ENCODE measurements around the gene KLRC4. TPM values are rescaled to one million over a fixed set of nuclear protein-coding genes. Genes with fewer than 3 reads are reported as not detected.
"Not testable (repeated sequence)": the region's sequence is repeated elsewhere in the genome, so short reads cannot be mapped to it uniquely, and the experiment has no call there.

KLRC4 gene
- polyA plus RNA-seq, 1 donor from 2014 or later = 8.2 TPM

- no peak overlapping the region for H2AFZ ChIP-seq (ENCODE audit: low read depth, low read length)
- H3K79me2 ChIP-seq (replicated peaks; ENCODE audit: insufficient read depth, low read length) = no peaks in the 10 kb centered on the region
- H3K4me3 ChIP-seq (ENCODE audit: low read length) = no peak overlapping the region
- H4K20me1 ChIP-seq (ENCODE audit: insufficient read depth) = no peaks in the 10 kb centered on the region
- no peaks in the 10 kb centered on the region for H3F3A ChIP-seq (ENCODE audit: insufficient read depth, low read length, poor library complexity, severe bottlenecking)
- H3K9ac ChIP-seq (ENCODE audit: low read length) = no peak overlapping the region
- no peaks in the 10 kb centered on the region for H3K27me3 ChIP-seq (ENCODE audit: insufficient read depth, low read depth, low read length)
- TF ChIP-seq EZH2 (IDR thresholded peaks at IDR 0.05; ENCODE audit: borderline replicate concordance, insufficient read depth, low read length, poor library complexity, severe bottlenecking) (no peak), CTCF (IDR thresholded peaks at IDR 0.05; ENCODE audit: poor library complexity, severe bottlenecking) (no peak), POLR2AphosphoS5 (IDR thresholded peaks at IDR 0.05) (no peak), REST (IDR thresholded peaks at IDR 0.05; ENCODE audit: borderline replicate concordance) (no peak), SMC3 (conservative IDR thresholded peaks at IDR 0.05; ENCODE audit: poor library complexity) (no peak), MXI1 (conservative IDR thresholded peaks at IDR 0.05; ENCODE audit: poor library complexity, severe bottlenecking) (no peak), RAD21 (conservative IDR thresholded peaks at IDR 0.05) (no peak), TAF1 (IDR thresholded peaks at IDR 0.05; ENCODE audit: low read depth) (no peak), EP300 (conservative IDR thresholded peaks at IDR 0.05; ENCODE audit: poor library complexity, severe bottlenecking) (no peak)
- no peaks in the 10 kb centered on the region for H3K36me3 ChIP-seq (ENCODE audit: insufficient read depth, low read length)
- H3K4me2 ChIP-seq (ENCODE audit: low read length) = no peak overlapping the region
- no peaks in the 10 kb centered on the region for H3K9me3 ChIP-seq (ENCODE audit: low read length)
- no peak overlapping the region for H3K27ac ChIP-seq (ENCODE audit: low read length)
- H3K9me2 ChIP-seq (ENCODE audit: insufficient read depth, low read length) = no peaks in the 10 kb centered on the region
Observed at GRCh38 chr12:10381928-10382628, 27.5 kb downstream of the KLRC4 start.

GRCh38 chr12:10378737-10379136, 30.8 kb downstream of the KLRC4 start:
- not testable (repeated sequence) for H3K27me3 ChIP-seq (ENCODE audit: insufficient read depth, low read depth, low read length); H3K36me3 ChIP-seq (ENCODE audit: insufficient read depth, low read length); H3K27ac ChIP-seq (ENCODE audit: low read length); H2AFZ ChIP-seq (ENCODE audit: low read depth, low read length); H3K4me2 ChIP-seq (ENCODE audit: low read length); H3K9me3 ChIP-seq (ENCODE audit: low read length); H3K9ac ChIP-seq (ENCODE audit: low read length); H3K4me3 ChIP-seq (ENCODE audit: low read length); H3K9me2 ChIP-seq (ENCODE audit: insufficient read depth, low read length); H4K20me1 ChIP-seq (ENCODE audit: insufficient read depth); H3K79me2 ChIP-seq (replicated peaks; ENCODE audit: insufficient read depth, low read length); H3F3A ChIP-seq (ENCODE audit: insufficient read depth, low read length, poor library complexity, severe bottlenecking)
